Fibroblast of lung (primary cell): ENCODE results near the gene DIO3. TPM values are rescaled to one million over a fixed set of nuclear protein-coding genes. Genes with fewer than 3 reads are reported as not detected.
"Not testable (repeated sequence)": the region's sequence is repeated elsewhere in the genome, so short reads cannot be mapped to it uniquely, and the experiment has no call there.

Source experiments
- DNase-seq, 2 donors: peaks; one replicate each; pipeline versions ENCODE4 v3.0.0 to v3.0.0-alpha.2; 2010; ENCODE audit warnings: low read depth in 2 of 2
- H2AFZ ChIP-seq: 2 replicates; pipeline ENCODE4 v1.5.1; 2012; ENCODE audit warnings: low read length, control low read depth, inconsistent platforms
- H3K27ac ChIP-seq: 2 replicates; pipeline ENCODE4 v1.5.1; 2011; ENCODE audit warnings: low read length, control low read depth; ENCODE audit not compliant: insufficient read depth
- H3K27me3 ChIP-seq: 2 replicates; pipeline ENCODE4 v1.5.1; 2011; ENCODE audit warnings: mild to moderate bottlenecking, low read length; ENCODE audit not compliant: control insufficient read depth, insufficient read depth
- H3K36me3 ChIP-seq: 2 replicates; pipeline ENCODE4 v1.5.1; 2011; ENCODE audit warnings: low read length; ENCODE audit not compliant: control insufficient read depth, insufficient read depth
- H3K4me1 ChIP-seq: 2 replicates; pipeline ENCODE4 v1.5.1; 2011; ENCODE audit warnings: low read length; ENCODE audit not compliant: control insufficient read depth, insufficient read depth; ENCODE audit errors: extremely low read depth
- H3K4me2 ChIP-seq: 2 replicates; pipeline ENCODE4 v1.5.1; 2011; ENCODE audit warnings: low read length, control low read depth; ENCODE audit not compliant: insufficient read depth; ENCODE audit errors: extremely low read depth
- H3K4me3 ChIP-seq, 4 experiments: fragments of 200-600 bp in 1 of 4; sonication (generic) in 1 of 4; replicated peaks in 1 of 4; 2 replicates each; pipeline ENCODE4 v1.5.1; 2011 to 2016; ENCODE audit warnings: low read length in 4 of 4, low read depth in 3 of 4, mild to moderate bottlenecking in 3 of 4, control low read depth in 2 of 4, inconsistent platforms in 1 of 4, mixed read lengths in 1 of 4; ENCODE audit not compliant: insufficient read depth in 1 of 4; ENCODE audit errors: control extremely low read depth in 1 of 4
- H3K79me2 ChIP-seq: 2 replicates; pipeline ENCODE4 v1.5.1; 2012; ENCODE audit warnings: mild to moderate bottlenecking, low read length, inconsistent platforms; ENCODE audit not compliant: control insufficient read depth, insufficient read depth
- H3K9ac ChIP-seq: 2 replicates; pipeline ENCODE4 v1.5.1; 2011; ENCODE audit warnings: mild to moderate bottlenecking, low read length, control low read depth; ENCODE audit not compliant: insufficient read depth
- H3K9me3 ChIP-seq: 2 replicates; pipeline ENCODE4 v1.5.1; 2012; ENCODE audit warnings: low read depth, low read length; ENCODE audit not compliant: control insufficient read depth, insufficient read depth
- H4K20me1 ChIP-seq: 2 replicates; pipeline ENCODE4 v1.5.1; 2011; ENCODE audit warnings: low read length; ENCODE audit not compliant: control insufficient read depth, insufficient read depth; ENCODE audit errors: extremely low read depth
- CTCF ChIP-seq, 2 donors: IDR thresholded peaks in 1 of 2; conservative IDR thresholded peaks in 1 of 2; 1 replicate in 1 of 2; 2 replicates in 1 of 2; pipeline ENCODE4 v1.5.1; 2011 to 2012; ENCODE audit warnings: low read length in 2 of 2, control low read depth in 1 of 2, inconsistent platforms in 1 of 2, low read depth in 1 of 2, mild to moderate bottlenecking in 1 of 2
- EZH2 ChIP-seq: IDR thresholded peaks from 2 replicates; pipeline ENCODE4 v1.5.1; 2012; ENCODE audit warnings: low read length, control low read depth, mild to moderate bottlenecking; ENCODE audit errors: missing control alignments
- polyA plus RNA-seq, 2 donors: library from polyadenylated mRNA; depleted of rRNA in 1 of 2; stranded (reverse) in 1 of 2; unstranded in 1 of 2; fragments of >200 nt; gene quantifications; 2 replicates each; pipeline ENCODE4 v1.2.1, GENCODE V29; 2011 to 2012; ENCODE audit warnings: missing spikeins in 1 of 2
- total RNA-seq: library from RNA; depleted of rRNA; stranded (reverse); fragments of >200 nt; gene quantifications from 2 replicates; pipeline ENCODE4 v1.2.1, GENCODE V29; 2014

Gene DIO3
- total and polyA plus RNA-seq, 2 donors (not counting 1 experiment from before 2014, with no cell fraction given): 0.17 TPM; not detected in 1

- no peak overlapping the region for H3K4me2 ChIP-seq
- H3K27ac ChIP-seq: no peak overlapping the region
- H3K36me3 ChIP-seq: no peaks in the 10 kb centered on the region
- no peaks in the 10 kb centered on the region for H4K20me1 ChIP-seq
- no peak overlapping the region for H2AFZ ChIP-seq
- no peak for TF ChIP-seq EZH2
- H3K4me3 ChIP-seq: no peak overlapping the region
- no peaks in the 10 kb centered on the region for H3K27me3 ChIP-seq
- DNase-seq: no peak
- no peaks in the 10 kb centered on the region for H3K79me2 ChIP-seq
- H3K4me1 ChIP-seq: no peaks in the 10 kb centered on the region
- H3K9me3 ChIP-seq: no peaks in the 10 kb centered on the region
- no peak overlapping the region for H3K9ac ChIP-seq
These were observed 13.2 kb upstream of the DIO3 start for GRCh38 chr14:101547961-101548669.

GRCh38 chr14:101548710-101549109 is 12.6 kb upstream of the DIO3 start:
- Histone ChIP-seq H3K4me1 (no peaks in the 10 kb centered on the region), H2AFZ (no peak overlapping the region), H3K27ac (no peak overlapping the region), H4K20me1 (no peaks in the 10 kb centered on the region), H3K4me2 (no peak overlapping the region), H3K27me3 (no peaks in the 10 kb centered on the region), H3K9ac (no peak overlapping the region), H3K4me3 (no peak overlapping the region), H3K79me2 (no peaks in the 10 kb centered on the region), H3K9me3 (no peaks in the 10 kb centered on the region), H3K36me3 (no peaks in the 10 kb centered on the region)
- no peak for TF ChIP-seq EZH2
- TF ChIP-seq CTCF (conservative IDR thresholded peaks at IDR 0.05 in 1 of 2, IDR thresholded peaks at IDR 0.05 in 1 of 2; ENCODE audit: low read depth in 1 of 2, low read length in 2 of 2): no peak
- no peak for DNase-seq

- no peak overlapping the region for H3K27ac ChIP-seq
- H3K4me3 ChIP-seq: no peak overlapping the region
- H3K36me3 ChIP-seq: no peaks in the 10 kb centered on the region
- no peak for DNase-seq
- TF ChIP-seq CTCF (conservative IDR thresholded peaks at IDR 0.05 in 1 of 2, IDR thresholded peaks at IDR 0.05 in 1 of 2; ENCODE audit: low read depth in 1 of 2, low read length in 2 of 2) (no peak), EZH2 (no peak)
- no peaks in the 10 kb centered on the region for H3K79me2 ChIP-seq
- no peaks in the 10 kb centered on the region for H3K9me3 ChIP-seq
- no peaks in the 10 kb centered on the region for H3K27me3 ChIP-seq
- no peaks in the 10 kb centered on the region for H4K20me1 ChIP-seq
- H2AFZ ChIP-seq: no peak overlapping the region
- no peaks in the 10 kb centered on the region for H3K4me1 ChIP-seq
- H3K9ac ChIP-seq: no peak overlapping the region
- no peak overlapping the region for H3K4me2 ChIP-seq
These were observed 12.1 kb upstream of the DIO3 start for GRCh38 chr14:101549154-101549553.

- not testable (repeated sequence) for H3K27ac ChIP-seq, DNase-seq, H3K9me3 ChIP-seq, H3K4me2 ChIP-seq, H3K79me2 ChIP-seq, H3K9ac ChIP-seq, H2AFZ ChIP-seq, H3K36me3 ChIP-seq, H4K20me1 ChIP-seq, H3K4me3 ChIP-seq, H3K27me3 ChIP-seq, H3K4me1 ChIP-seq
These were observed 10.9 kb upstream of the DIO3 start for GRCh38 chr14:101550202-101550912.
